Mesothelial cell of epicardium (in vitro differentiated cells): ENCODE data around the gene GULP1. TPM values are rescaled to one million over a fixed set of nuclear protein-coding genes. Genes with fewer than 3 reads are reported as not detected.

Experiments used
- DNase-seq, 2 experiments: peaks; one replicate each; pipeline ENCODE4 v3.0.0; 2021; ENCODE audit warnings: low spot score in 2 of 2; ENCODE audit not compliant: unreplicated experiment in 2 of 2
- H3K27ac Mint-ChIP-seq: 2 replicates; pipeline ENCODE4 v1.8.0; 2021; ENCODE audit warnings: mixed read lengths
- H3K27me3 Mint-ChIP-seq: 2 replicates; pipeline ENCODE4 v1.8.0; 2021; ENCODE audit warnings: low read depth, mixed read lengths
- H3K36me3 Mint-ChIP-seq: 2 replicates; pipeline ENCODE4 v1.8.0; 2021; ENCODE audit warnings: mixed read lengths
- H3K4me1 Mint-ChIP-seq: 2 replicates; pipeline ENCODE4 v1.8.0; 2021; ENCODE audit warnings: mixed read lengths
- H3K4me3 Mint-ChIP-seq: 2 replicates; pipeline ENCODE4 v1.8.0; 2021; ENCODE audit warnings: mild to moderate bottlenecking, moderate library complexity, mixed read lengths
- H3K9me3 Mint-ChIP-seq: 2 replicates; pipeline ENCODE4 v1.8.0; 2021; ENCODE audit warnings: mixed read lengths
- CTCF ChIP-seq: fragments of 200-600 bp; sonication (generic); IDR thresholded peaks from one replicate; pipeline ENCODE4 v1.5.0; 2021; ENCODE audit warnings: antibody characterized with exemption; ENCODE audit not compliant: unreplicated experiment
- total RNA-seq: library from RNA; stranded (reverse); gene quantifications from 3 replicates; pipeline ENCODE4 v1.2.1, GENCODE V29; 2021

The GULP1 gene
- total RNA-seq, 1 donor from 2014 or later = 58.5 TPM

DNA sequence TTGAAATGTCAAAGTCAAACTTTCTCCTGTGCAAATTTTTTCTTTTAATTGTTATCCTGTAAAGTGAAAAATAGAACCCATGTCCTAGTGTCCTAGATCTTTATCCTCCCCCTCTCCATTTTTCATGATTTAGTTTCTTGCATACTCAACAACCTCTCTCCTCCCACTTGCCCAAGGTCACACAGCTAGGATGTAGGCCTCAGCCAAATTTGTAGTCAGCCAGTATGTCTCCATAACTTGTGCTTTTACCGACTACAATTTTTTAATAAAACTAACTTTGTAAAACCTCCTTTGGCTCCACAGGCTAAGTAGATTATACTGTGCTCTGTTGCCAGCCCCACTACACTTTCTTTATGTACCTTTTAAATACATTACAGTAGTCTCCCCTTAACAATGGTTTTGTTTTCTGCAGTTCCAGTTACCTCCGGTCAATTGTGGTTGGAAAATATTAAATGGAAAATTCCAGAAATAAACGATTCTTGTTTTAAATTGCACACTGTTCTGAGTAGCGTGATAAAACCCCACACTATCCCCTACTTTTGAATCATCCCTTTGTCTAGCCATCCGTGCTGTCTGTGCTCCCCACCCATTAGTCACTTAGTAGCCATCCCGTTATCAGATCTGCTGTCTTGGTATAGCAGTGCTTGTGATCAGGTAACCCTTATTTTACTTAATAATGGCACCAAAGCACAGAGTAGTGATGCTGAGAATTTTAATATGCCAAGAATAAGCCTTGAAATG is 22.8 kb downstream of the GULP1 start:
- no peak overlapping the region for H3K4me3 Mint-ChIP-seq
- DNase-seq = no peak
- H3K9me3 Mint-ChIP-seq = peaks cover 33% of the 10 kb centered on the region
- H3K27ac Mint-ChIP-seq = peak overlapping the region; percentile 7
- H3K27me3 Mint-ChIP-seq = no peaks in the 10 kb centered on the region
- TF ChIP-seq CTCF = no peak
- H3K4me1 Mint-ChIP-seq = peaks cover 4% of the 10 kb centered on the region
- peaks cover 22% of the 10 kb centered on the region for H3K36me3 Mint-ChIP-seq

DNA sequence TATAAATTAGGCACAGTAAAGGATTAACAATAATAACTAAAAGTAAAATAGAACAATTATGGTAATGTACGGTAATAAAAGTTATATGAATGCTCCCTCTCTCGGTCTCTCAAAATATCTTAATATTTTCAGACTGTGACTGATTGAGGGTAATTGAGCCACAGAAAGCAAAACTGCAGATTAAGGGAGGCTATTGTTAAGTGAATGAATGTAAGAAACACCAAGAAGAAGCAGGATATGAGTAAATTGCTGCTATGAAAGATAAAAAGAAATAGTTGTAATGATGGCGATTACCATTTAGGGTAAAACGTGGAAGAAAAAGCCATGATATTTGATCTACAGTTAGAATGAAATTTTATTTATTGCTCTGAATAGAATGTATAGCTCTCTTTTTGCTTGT is 24.1 kb downstream of the GULP1 start:
- H3K27me3 Mint-ChIP-seq = no peaks in the 10 kb centered on the region
- no peak overlapping the region for H3K4me3 Mint-ChIP-seq
- peaks cover 4% of the 10 kb centered on the region for H3K4me1 Mint-ChIP-seq
- H3K27ac Mint-ChIP-seq = no peak overlapping the region
- H3K36me3 Mint-ChIP-seq = peaks cover 24% of the 10 kb centered on the region
- H3K9me3 Mint-ChIP-seq = peaks cover 33% of the 10 kb centered on the region
- no peak for DNase-seq
- no peak for TF ChIP-seq CTCF

GRCh38 chr2:188316342-188316741 is 24.7 kb downstream of the GULP1 start:
- no peak for DNase-seq
- no peak for TF ChIP-seq CTCF
- Mint-ChIP-seq H3K4me3 (no peak overlapping the region), H3K36me3 (peaks cover 24% of the 10 kb centered on the region), H3K27ac (no peak overlapping the region), H3K4me1 (peaks cover 4% of the 10 kb centered on the region), H3K9me3 (peaks cover 33% of the 10 kb centered on the region), H3K27me3 (no peaks in the 10 kb centered on the region)

DNA sequence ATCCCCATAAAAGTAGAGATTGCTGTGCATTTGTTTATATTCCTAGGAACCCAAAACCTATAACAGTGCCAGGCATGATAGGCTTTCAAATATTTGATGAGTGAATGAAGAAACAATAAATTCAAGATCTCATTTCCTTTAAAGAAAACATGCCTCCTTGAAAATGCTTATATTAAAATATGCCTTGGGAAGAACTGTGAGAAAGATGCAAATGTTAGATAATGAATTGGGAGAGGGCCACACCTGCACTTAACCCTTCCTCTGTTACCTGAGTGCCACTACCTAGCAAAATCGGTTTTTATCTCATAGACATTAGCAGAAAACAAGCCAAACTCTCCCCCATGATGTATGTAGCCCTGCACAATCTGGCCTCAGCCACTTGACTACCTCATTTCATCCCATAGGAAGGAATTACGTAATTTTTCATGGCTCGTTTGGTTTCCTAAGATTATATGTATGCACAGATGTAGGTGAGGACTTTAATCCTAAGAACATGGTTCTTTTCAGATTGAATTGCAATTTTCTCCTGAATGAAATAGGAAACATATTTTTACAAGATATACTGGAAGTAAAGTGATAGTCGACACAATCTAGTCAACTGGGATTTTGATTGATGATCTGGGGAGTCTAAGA is 25.2 kb downstream of the GULP1 start:
- Mint-ChIP-seq H3K4me3 (no peak overlapping the region), H3K27me3 (no peaks in the 10 kb centered on the region), H3K27ac (no peak overlapping the region), H3K4me1 (peaks cover 4% of the 10 kb centered on the region), H3K36me3 (peaks cover 24% of the 10 kb centered on the region), H3K9me3 (peaks cover 33% of the 10 kb centered on the region)
- no peak for TF ChIP-seq CTCF
- no peak for DNase-seq

DNA sequence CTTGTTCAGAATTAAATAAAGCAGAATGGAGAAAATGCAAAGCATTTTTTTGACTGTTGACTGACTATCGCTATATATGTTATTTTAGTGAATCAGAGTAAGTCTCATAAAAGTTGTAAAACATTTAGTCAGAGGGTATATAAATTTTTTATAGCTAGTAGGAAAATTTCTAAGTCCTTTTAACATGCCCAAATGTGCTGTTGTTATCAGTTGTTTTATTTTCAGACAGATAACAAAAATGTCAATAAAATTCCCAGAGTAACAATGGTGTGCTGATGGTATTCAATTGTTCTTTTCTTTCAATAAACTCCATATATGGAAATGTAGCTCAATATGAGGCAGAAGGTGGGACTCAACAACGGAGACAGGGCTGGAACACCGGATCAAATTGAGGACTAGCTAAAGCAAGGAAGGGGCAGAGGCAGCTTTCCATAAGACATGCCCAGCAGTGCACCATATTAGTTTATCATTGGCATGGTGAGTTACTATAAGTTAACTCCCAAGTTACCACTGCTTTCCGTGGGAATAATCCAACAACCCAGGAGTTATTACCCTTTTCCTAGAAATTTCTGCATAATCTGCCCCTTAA is 26.6 kb downstream of the GULP1 start:
- TF ChIP-seq CTCF = no peak
- Mint-ChIP-seq H3K4me1 (peaks cover 15% of the 10 kb centered on the region), H3K9me3 (peaks cover 25% of the 10 kb centered on the region), H3K36me3 (peaks cover 13% of the 10 kb centered on the region), H3K27ac (no peak overlapping the region), H3K4me3 (no peak overlapping the region), H3K27me3 (no peaks in the 10 kb centered on the region)
- no peak for DNase-seq
